HG03097 (cell line): ENCODE measurements around the gene ZNF226.
"Not testable (repeated sequence)": the region's sequence is repeated elsewhere in the genome, so short reads cannot be mapped to it uniquely, and the experiment has no call there.

Experiments used
- ATAC-seq: cut with Tn5 transposase; IDR thresholded peaks from one replicate; pipeline ENCODE4 v1.9.1; 2021; ENCODE audit not compliant: unreplicated experiment, low FRiP score

ZNF226 gene

GRCh38 chr19:44164673-44165512, at the start of gene ZNF226:
ZNF226 (plus strand) TSS chr19:44165100; CDS start chr19:44170081, 4,981 bp downstream.
- ATAC-seq, result peak; percentile 83

GRCh38 chr19:44121162-44121561, 43.7 kb upstream of the ZNF226 start:
- ATAC-seq, result not testable (repeated sequence)

- no peak for ATAC-seq
Observed at GRCh38 chr19:44131955-44132354, 32.9 kb upstream of the ZNF226 start.

- peak; percentile 70 for ATAC-seq
Observed at GRCh38 chr19:44141191-44142058, 23.5 kb upstream of the ZNF226 start, which contains the start of gene ZNF234. ZNF234 (plus strand) TSS chr19:44141554; CDS start chr19:44144633, 3,079 bp downstream.

GRCh38 chr19:44142059-44142433, 22.9 kb upstream of the ZNF226 start:
- peak; percentile 35 for ATAC-seq

- no peak for ATAC-seq
Observed at GRCh38 chr19:44149776-44150175, 15.1 kb upstream of the ZNF226 start.

GRCh38 chr19:44151491-44151890, 13.4 kb upstream of the ZNF226 start:
- ATAC-seq, result no peak

GRCh38 chr19:44156475-44156874, 8.4 kb upstream of the ZNF226 start:
- no peak for ATAC-seq

- ATAC-seq, result no peak
Observed at GRCh38 chr19:44163789-44164188, 1.1 kb upstream of the ZNF226 start.

GRCh38 chr19:44164327-44164672, 600 bp upstream of the ZNF226 start:
- no peak for ATAC-seq

- not testable (repeated sequence) for ATAC-seq
Observed at GRCh38 chr19:44170660-44171059, 5.8 kb downstream of the ZNF226 start.

- no peak for ATAC-seq
Observed at GRCh38 chr19:44176590-44176989, 11.7 kb downstream of the ZNF226 start.

GRCh38 chr19:44180968-44181367, 16.1 kb downstream of the ZNF226 start:
- no peak for ATAC-seq

GRCh38 chr19:44182145-44182544, 17.2 kb downstream of the ZNF226 start:
- no peak for ATAC-seq

- ATAC-seq, result no peak
Observed at GRCh38 chr19:44190020-44190419, 25.1 kb downstream of the ZNF226 start.

GRCh38 chr19:44192127-44192526, 27.2 kb downstream of the ZNF226 start:
- ATAC-seq, result no peak

GRCh38 chr19:44196772-44197171, 31.9 kb downstream of the ZNF226 start:
- no peak for ATAC-seq

GRCh38 chr19:44202470-44202869, 37.6 kb downstream of the ZNF226 start:
- no peak for ATAC-seq

- ATAC-seq, result no peak
Observed at GRCh38 chr19:44202974-44203373, 38.1 kb downstream of the ZNF226 start.

GRCh38 chr19:44203877-44204276, 39.0 kb downstream of the ZNF226 start:
- ATAC-seq, result not testable (repeated sequence)

GRCh38 chr19:44204772-44205171, 39.9 kb downstream of the ZNF226 start:
- no peak for ATAC-seq
